Keratinocyte (primary cell): ENCODE data around the gene EHBP1.

Experiments used
- CTCF ChIP-seq, 3 experiments: IDR thresholded peaks in 1 of 3; conservative IDR thresholded peaks in 1 of 3; optimal IDR thresholded peaks in 1 of 3; 2 replicates in 2 of 3; 3 replicates in 1 of 3; pipeline versions ENCODE3 to v1.5.1; 2011; ENCODE audit warnings: low read length in 3 of 3, mild to moderate bottlenecking in 3 of 3, moderate library complexity in 2 of 3, control low read depth in 1 of 3, inconsistent platforms in 1 of 3; ENCODE audit not compliant: insufficient read depth in 2 of 3; ENCODE audit errors: extremely low read depth in 1 of 3
- EZH2 ChIP-seq: IDR thresholded peaks from one replicate; pipeline ENCODE4 v1.6.1; 2012; ENCODE audit warnings: inconsistent platforms, mild to moderate bottlenecking, low read length, moderate library complexity

- TF ChIP-seq CTCF (optimal IDR thresholded peaks at IDR 0.05 in 1 of 3, IDR thresholded peaks at IDR 0.05 in 1 of 3, conservative IDR thresholded peaks at IDR 0.05 in 1 of 3; ENCODE audit: extremely low read depth in 1 of 3, insufficient read depth in 2 of 3, low read length in 3 of 3): no peak
- no peak for TF ChIP-seq EZH2
Observed at GRCh38 chr2:62844311-62845090, 139.0 kb downstream of the EHBP1 start.
